Dedifferentiated amniotic fluid mesenchymal stem cell (primary cell): ENCODE results near the gene APOF.
"Not testable (repeated sequence)": the region's sequence is repeated elsewhere in the genome, so short reads cannot be mapped to it uniquely, and the experiment has no call there.

Source experiments
- DNase-seq: peaks from one replicate; pipeline ENCODE4 v3.0.0-alpha.2; 2016; ENCODE audit errors: extremely low spot score

Gene APOF

GRCh38 chr12:56362130-56363059 is at the start of gene APOF:
Gene APOF (minus strand): TSS chr12:56362857. CDS start chr12:56362745, 112 bp downstream.
- DNase-seq = no peak

DNA sequence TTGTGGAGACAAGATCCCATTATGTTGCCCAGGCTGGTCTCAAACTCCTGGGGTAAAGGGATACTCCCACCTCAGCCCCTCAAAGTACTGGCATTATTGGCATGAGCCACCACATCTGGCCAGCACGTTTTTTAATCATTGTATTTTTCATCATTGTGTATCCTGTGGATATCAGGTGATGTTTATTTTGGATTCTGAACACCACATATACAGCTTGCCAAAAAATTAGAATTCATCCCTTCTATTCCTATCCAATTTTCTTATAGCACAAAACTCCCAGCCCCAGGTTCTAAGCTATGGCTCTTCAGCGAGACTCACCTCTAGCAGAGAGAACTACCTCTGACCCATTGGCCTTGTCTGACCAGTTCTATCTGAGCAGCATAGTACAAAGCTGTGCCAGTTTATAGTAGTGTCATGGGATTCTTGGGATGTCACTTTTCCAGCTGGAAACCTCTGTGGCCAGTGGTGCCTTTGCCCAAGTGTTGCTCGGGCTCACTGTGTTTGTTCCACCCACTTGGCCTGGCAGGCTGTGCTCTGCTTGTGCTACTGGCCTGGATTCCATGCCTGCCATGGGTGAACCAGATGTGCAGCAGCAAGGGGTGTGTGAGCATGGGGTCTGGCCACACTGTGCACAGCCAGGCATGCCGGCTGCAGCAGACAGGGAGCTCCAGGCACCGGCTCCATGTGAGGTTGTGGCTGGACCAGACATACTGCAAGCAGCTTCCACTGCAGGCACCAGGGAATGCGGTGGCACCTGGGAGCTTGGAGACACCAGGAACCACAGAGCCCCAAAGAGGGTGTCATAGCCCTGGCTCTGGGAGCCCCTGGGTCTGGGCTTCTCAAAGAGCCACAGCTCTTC is 49.4 kb upstream of the APOF start:
- no peak for DNase-seq

DNA sequence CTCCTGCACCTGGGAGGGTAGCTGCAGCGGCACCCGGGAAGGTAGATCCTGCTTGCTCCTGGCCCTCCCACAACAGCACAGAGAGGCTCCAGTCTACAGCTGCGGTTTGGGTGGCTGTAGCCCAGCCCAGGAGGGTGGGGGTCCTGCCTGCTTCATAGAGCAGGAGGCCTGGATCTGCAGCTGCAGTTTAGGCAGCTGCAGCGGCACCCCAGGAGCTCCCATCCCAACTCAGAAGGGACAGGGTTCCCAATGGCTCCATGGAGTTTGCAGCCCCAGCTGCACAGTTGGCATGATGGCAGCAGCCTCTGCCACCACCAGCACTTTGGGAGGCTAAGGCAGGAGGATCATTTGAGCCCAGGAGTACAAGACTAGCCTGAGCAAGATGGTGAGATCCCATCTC is 48.1 kb upstream of the APOF start:
- no peak for DNase-seq

GRCh38 chr12:56408799-56409417 is 46.3 kb upstream of the APOF start:
- no peak for DNase-seq

GRCh38 chr12:56404227-56404626 is 41.6 kb upstream of the APOF start:
- not testable (repeated sequence) for DNase-seq

GRCh38 chr12:56401612-56402011 is 39.0 kb upstream of the APOF start:
- not testable (repeated sequence) for DNase-seq

DNA sequence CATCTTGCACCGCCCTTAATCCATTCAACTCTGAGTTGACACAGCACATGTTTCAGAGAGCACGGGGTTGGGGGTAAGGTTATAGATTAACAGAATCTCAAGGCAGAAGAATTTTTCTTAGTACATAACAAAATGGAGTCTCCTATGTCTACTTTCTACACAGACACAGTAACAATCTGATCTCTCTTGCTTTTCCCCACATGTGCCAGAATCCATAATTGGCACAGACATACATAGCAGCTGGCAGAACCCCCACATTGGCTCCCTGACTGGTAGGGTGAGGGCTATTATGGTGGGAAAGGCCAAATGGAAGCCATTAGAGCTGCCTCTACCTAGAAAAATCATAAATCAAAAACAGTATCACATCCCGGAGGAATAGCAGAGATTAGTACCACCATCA is 38.5 kb upstream of the APOF start:
- DNase-seq = not testable (repeated sequence)

DNA sequence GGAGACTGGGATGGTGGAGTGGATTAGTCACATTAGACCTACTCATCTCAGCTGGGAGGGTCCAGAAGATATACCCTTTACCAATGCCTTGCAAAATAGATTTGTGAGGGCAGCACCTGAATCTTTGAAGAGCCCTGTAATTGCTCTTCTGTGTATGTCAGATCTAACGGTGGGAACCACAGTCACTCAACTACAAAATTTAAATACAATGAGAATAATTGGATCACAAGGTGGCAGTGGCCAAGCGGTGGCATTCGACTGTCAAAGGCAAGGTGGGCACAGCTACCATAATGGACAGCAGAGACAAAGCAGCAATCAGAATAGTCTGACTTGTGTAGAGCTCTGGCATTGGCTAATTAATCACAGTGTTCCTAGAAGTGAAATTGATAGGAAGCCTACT is 36.8 kb upstream of the APOF start:
- not testable (repeated sequence) for DNase-seq

DNA sequence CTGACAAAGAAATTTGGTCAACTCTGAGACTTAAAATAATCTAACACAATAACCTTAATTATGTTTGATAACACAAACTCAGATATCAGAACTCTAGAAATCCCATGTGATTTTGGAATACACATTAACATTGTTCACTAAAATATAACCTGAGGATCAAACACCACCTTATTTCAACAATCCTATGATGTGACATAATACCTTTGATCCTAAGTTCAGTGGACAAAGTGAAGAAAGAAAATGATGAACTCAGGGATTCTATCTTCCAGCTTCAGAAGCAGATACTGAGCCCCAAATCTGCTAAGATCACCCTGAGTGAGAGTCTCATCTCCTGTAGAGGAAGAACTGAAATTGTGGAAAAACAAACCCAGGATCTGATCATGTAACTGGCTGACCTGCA is 35.7 kb upstream of the APOF start:
- DNase-seq = no peak

DNA sequence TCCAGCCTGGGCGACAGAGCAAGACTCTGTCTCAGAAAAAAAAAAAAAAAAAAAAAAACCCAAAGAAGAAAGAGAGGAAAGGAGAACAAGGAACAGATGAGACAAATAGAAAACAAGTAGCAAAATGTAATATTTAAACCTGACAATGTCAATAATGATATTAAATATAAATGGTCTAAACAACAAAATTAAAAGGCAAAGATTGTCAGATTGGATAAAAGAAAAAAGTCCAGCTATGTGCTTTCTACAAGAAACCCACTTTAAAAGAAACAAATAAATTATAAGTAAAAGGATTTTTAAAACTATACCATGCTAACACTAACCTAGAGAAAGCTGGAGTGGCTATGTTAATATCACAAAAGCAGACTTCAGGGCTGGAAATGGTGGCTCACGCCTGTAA is 29.7 kb upstream of the APOF start:
- DNase-seq = no peak

GRCh38 chr12:56391721-56392120 is 29.1 kb upstream of the APOF start:
- no peak for DNase-seq

DNA sequence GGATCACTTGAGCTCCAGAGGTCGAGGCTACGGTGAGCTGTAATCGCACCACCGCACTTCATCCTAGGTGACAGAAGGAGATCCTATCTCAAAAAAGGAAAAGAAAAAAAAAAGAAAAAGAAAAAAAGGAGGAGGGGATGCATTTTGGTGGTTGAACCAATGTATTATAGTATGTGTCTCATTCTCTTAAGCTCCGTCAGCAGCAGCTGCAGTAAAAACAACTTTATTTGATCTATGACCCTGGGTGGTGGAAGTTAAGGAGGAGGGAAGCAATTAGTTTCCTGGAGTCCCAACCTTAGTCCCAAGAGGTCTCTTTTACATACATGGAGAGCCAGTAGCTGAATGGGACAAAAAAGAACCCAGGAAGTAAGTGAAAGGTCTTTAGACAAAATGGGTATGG is 26.8 kb upstream of the APOF start:
- peak; percentile 5 for DNase-seq

GRCh38 chr12:56387152-56387736 is 24.6 kb upstream of the APOF start:
- DNase-seq = peak; percentile 40

DNA sequence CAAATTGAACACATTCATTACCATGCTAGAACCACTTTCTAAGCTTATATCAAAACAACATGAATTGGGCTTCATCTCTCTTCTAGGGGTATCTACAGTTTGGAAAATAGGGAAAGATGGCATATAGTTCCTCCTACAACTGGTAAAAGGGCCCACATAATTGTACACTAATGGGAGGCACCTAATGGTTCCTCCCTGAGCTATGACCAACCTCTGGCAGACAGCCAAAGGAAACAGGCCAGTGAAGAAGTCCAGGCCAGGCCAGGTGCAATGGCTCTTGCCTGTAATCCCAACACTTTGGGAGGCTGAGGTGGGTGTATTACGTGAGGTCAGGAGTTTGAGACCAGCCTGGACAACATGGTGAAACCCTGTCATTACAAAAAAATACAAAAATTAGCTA is 23.2 kb upstream of the APOF start:
- DNase-seq = no peak

GRCh38 chr12:56382611-56383010 is 20.0 kb upstream of the APOF start:
- DNase-seq = no peak

- DNase-seq = no peak
These were observed 15.3 kb upstream of the APOF start for GRCh38 chr12:56377989-56378316.

- DNase-seq = no peak
These were observed 14.8 kb upstream of the APOF start for GRCh38 chr12:56377310-56377988.

DNA sequence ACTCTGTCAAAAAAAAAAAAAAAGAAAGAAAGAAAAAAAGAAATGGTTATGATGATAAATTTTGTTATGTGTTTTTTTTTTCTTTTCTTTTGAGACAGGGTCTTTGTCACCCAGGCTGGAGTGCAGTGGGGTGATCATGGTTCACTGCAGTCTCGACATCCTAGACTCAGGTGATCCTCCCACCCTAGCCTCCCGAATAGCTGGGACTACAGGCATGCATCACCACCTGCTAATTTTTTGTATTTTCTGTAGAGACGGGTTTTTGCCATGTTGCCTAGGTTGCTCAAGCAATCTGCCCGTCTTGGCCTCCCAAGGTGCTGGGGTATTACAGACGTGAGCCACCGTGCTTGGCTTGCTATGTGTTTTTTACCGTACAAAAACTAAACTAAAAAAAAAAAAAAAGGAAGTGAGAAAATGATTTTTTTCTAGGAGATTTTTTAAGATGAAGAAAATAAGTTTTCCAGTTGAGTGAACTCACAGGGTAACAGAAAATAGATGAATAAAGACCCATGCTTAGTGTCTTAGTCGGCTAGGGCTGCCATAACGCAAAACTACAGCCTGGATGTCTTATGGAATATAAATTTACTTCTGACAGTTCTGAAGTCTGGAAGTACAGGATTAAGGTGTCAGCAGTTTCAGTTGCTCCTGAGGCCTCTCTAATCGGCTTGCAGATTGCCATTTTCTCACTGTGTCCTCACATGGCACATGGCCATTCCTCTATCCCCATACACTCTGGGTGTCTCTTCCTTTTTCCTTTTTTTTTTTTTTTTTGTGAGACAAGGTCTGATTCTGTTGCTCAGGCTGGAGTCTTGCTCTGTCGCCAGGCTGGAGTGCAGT is 13.2 kb upstream of the APOF start:
- DNase-seq = no peak

DNA sequence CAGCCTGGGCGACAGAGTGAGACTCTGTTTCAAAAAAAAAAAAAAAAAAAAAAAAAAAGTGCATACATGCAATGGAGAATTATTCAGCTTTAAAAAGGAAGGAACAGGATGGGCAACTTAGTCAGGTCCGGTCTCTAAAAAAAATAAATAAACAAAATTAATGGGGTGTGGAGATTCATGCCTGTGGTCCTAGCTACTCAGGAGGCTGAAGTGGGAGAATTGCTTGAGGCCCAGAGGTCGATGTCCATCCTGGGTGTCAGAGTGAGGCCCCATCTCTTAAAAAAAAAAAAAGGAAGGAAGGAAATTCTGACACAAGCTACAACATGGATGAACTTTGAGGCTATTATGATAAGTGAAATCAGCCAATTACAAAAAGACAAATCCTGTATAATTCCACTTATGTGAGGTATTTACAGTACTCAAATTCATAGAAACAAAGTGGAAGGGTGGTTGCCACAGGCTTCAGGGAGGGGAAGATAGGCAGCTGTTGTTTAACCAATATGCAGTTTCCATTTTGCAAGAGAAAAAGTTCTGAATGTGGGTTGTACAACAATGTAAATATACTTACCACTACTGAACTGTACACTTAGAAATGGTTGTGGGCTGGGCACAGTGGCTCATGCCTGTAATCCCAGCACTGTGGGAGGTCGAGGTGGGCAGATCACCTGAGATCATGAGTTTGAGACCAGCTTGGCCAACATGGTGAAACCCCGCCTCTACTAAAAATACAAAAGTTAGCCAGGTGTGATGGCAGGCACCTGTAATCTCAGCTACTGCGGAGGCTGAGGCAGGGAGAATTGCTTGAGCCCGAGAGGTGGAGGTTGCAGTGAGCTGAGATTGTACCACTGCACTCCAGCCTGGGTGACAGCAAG is 12.3 kb upstream of the APOF start:
- DNase-seq = no peak

- DNase-seq = no peak
These were observed 10.9 kb upstream of the APOF start for GRCh38 chr12:56373515-56373914.
